ENCODE data around the gene DDC. TPM values are rescaled to one million over a fixed set of nuclear protein-coding genes. Genes with fewer than 3 reads are reported as not detected.

The DDC gene
- total and polyA plus RNA-seq, 2 donors (not counting 3 experiments of a cell fraction or from before 2014, with no cell fraction given) = not detected

GRCh38 chr7:50471970-50472369 lies 93.2 kb downstream of the DDC start:
- no peak overlapping the region for H2AFZ ChIP-seq (ENCODE audit: low read depth, low read length)
- BruUV-seq (replicated peaks) = no TSS peak
- H3K4me2 ChIP-seq (ENCODE audit: insufficient read depth, low read length) = no peak overlapping the region
- DNase-seq (ENCODE audit: low read depth, low spot score) (no peak), FAIRE-seq (no peak)
- no peak overlapping the region for H3K9ac ChIP-seq (replicated peaks; ENCODE audit: extremely low read depth, insufficient read depth, low read length)
- TF ChIP-seq JUN (IDR thresholded peaks at IDR 0.05; ENCODE audit: borderline replicate concordance, insufficient read depth, insufficient read length, low read depth) = no peak
- TF ChIP-seq MYC (IDR thresholded peaks at IDR 0.05; ENCODE audit: low read depth, low read length) = no peak
- no peak for TF ChIP-seq EZH2 (IDR thresholded peaks at IDR 0.05; ENCODE audit: borderline replicate concordance, low read depth, low read length, severe bottlenecking)
- TF ChIP-seq POLR2AphosphoS5 (IDR thresholded peaks at IDR 0.05; ENCODE audit: insufficient read depth, low read depth, low read length) = no peak
- TF ChIP-seq GATA2 (IDR thresholded peaks at IDR 0.05; ENCODE audit: insufficient read depth, insufficient read length, low read depth, low read length) = no peak
- no peak for TF ChIP-seq CTCF (IDR thresholded peaks at IDR 0.05; ENCODE audit: extremely low read depth in 1 of 2, insufficient read depth in 1 of 2, low read depth in 1 of 2, low read length in 2 of 2)
- TF ChIP-seq POLR2A (IDR thresholded peaks at IDR 0.05; ENCODE audit: low read depth, low read length) = no peak
- no peak for TF ChIP-seq FOS (IDR thresholded peaks at IDR 0.05; ENCODE audit: borderline replicate concordance, insufficient read depth, low read length)
- no peak for TF ChIP-seq MAX (IDR thresholded peaks at IDR 0.05; ENCODE audit: insufficient read depth, insufficient read length)
- H3K9me3 ChIP-seq (replicated peaks; ENCODE audit: control insufficient read depth, insufficient read depth, low read length) = no peaks in the 10 kb centered on the region
- no peaks in the 10 kb centered on the region for H4K20me1 ChIP-seq (replicated peaks; ENCODE audit: control insufficient read depth, extremely low read depth, insufficient read depth, low read length)
- no peaks in the 10 kb centered on the region for H3K36me3 ChIP-seq (ENCODE audit: control insufficient read depth in 2 of 2, extremely low read depth in 1 of 2, insufficient read depth in 2 of 2, low read length in 2 of 2)
- no peaks in the 10 kb centered on the region for H3K9me1 ChIP-seq (replicated peaks; ENCODE audit: control insufficient read depth, extremely low read depth, insufficient read depth, low read length)
- POLR2A ChIA-PET = no interaction called here
- dilution Hi-C loops (cut with MboI; ENCODE audit: extremely low pct_ligation_motif_present, low sequenced_read_pairs) = no loop called here
- H3K79me2 ChIP-seq (ENCODE audit: control insufficient read depth, insufficient read depth, low read length) = no peaks in the 10 kb centered on the region
- H3K4me1 ChIP-seq (ENCODE audit: control insufficient read depth, extremely low read depth, insufficient read depth, low read length) = peaks cover 4% of the 10 kb centered on the region
- no peaks in the 10 kb centered on the region for H3K27me3 ChIP-seq (ENCODE audit: control insufficient read depth in 2 of 2, insufficient read depth in 2 of 2, low read length in 2 of 2)
- intact Hi-C loops (cut with micrococcal nuclease) = no loop called here
- H3K4me3 ChIP-seq (replicated peaks in 1 of 3; ENCODE audit: insufficient read depth in 1 of 3, low read depth in 1 of 3, low read length in 3 of 3) = no peak overlapping the region
- CTCF ChIA-PET = interaction anchor here (1.0 to 6.9 kb wide), 4 partner anchors 204 to 690 kb away, joined by 3 to 117 read pairs (median 7); no protein-coding TSS in a partner anchor
- no peak overlapping the region for H3K27ac ChIP-seq (ENCODE audit: insufficient read depth, low read depth, low read length)
